ENCODE measurements around the gene TEX19.

- no peak for TF ChIP-seq CTCF (IDR thresholded peaks at IDR 0.05 in 2 of 3, conservative IDR thresholded peaks at IDR 0.05 in 1 of 3; ENCODE audit: insufficient read depth in 2 of 3, low read depth in 1 of 3, low read length in 3 of 3)
- no peak for TF ChIP-seq NFE2 (IDR thresholded peaks at IDR 0.05; ENCODE audit: low read depth)
Observed at GRCh38 chr17:82338858-82339633, 20.0 kb upstream of the TEX19 start.
